Endodermal cell (in vitro differentiated cells): ENCODE data around the gene GHRH. TPM values are rescaled to one million over a fixed set of nuclear protein-coding genes. Genes with fewer than 3 reads are reported as not detected.

ENCODE experiments used
- DNase-seq: peaks from one replicate; pipeline ENCODE4 v3.0.0-alpha.2; 2017
- H3K27ac ChIP-seq: 2 replicates; pipeline ENCODE4 v1.5.1; 2013; ENCODE audit warnings: mild to moderate bottlenecking, low read depth, low read length, moderate library complexity
- H3K27me3 ChIP-seq: 2 replicates; pipeline ENCODE4 v1.6.1; 2013; ENCODE audit warnings: mild to moderate bottlenecking, low read length, moderate library complexity; ENCODE audit not compliant: insufficient read depth, control insufficient read depth, poor library complexity, severe bottlenecking
- H3K36me3 ChIP-seq: 2 replicates; pipeline ENCODE4 v1.7.0; 2013; ENCODE audit warnings: mild to moderate bottlenecking, low read length, moderate library complexity; ENCODE audit not compliant: control insufficient read depth, insufficient read depth
- H3K4me1 ChIP-seq: one replicate; pipeline ENCODE4 v1.7.0; 2013; ENCODE audit warnings: low read length; ENCODE audit not compliant: control insufficient read depth, insufficient read depth
- H3K4me3 ChIP-seq: 2 replicates; pipeline ENCODE4 v1.5.1; 2013; ENCODE audit warnings: mild to moderate bottlenecking, low read length, moderate library complexity
- H3K9ac ChIP-seq: 2 replicates; pipeline ENCODE4 v1.6.1; 2013; ENCODE audit warnings: mild to moderate bottlenecking, low read length, moderate library complexity; ENCODE audit not compliant: poor library complexity, severe bottlenecking; ENCODE audit errors: extremely low read depth
- H3K9me3 ChIP-seq: 2 replicates; pipeline ENCODE4 v1.6.1; 2013; ENCODE audit warnings: mild to moderate bottlenecking, low read length, moderate library complexity; ENCODE audit not compliant: control insufficient read depth
- H3K27ac Mint-ChIP-seq: 2 replicates; pipeline ENCODE4 v1.8.0; 2020; ENCODE audit warnings: mixed read lengths
- H3K27me3 Mint-ChIP-seq: 2 replicates; pipeline ENCODE4 v1.8.0; 2021; ENCODE audit warnings: mild to moderate bottlenecking, mixed read lengths; ENCODE audit not compliant: insufficient read depth
- H3K36me3 Mint-ChIP-seq: 2 replicates; pipeline ENCODE4 v1.8.0; 2020; ENCODE audit warnings: low read depth, mixed read lengths
- H3K4me1 Mint-ChIP-seq: 2 replicates; pipeline ENCODE4 v1.8.0; 2020; ENCODE audit warnings: mixed read lengths
- H3K4me3 Mint-ChIP-seq: 2 replicates; pipeline ENCODE4 v1.8.0; 2020; ENCODE audit warnings: mild to moderate bottlenecking, moderate library complexity, mixed read lengths
- H3K9me3 Mint-ChIP-seq: 2 replicates; pipeline ENCODE4 v1.8.0; 2020; ENCODE audit warnings: mild to moderate bottlenecking, mixed read lengths
- CTCF ChIP-seq: fragments of 200-600 bp; sonication (generic); conservative IDR thresholded peaks from 2 replicates; pipeline ENCODE4 v1.5.0; 2021; ENCODE audit warnings: antibody characterized with exemption, mild to moderate bottlenecking
- WGBS, 2 experiments: methylation state at CpG; one replicate each; pipeline versions ENCODE4 v1.1.5 to v1.1.7; 2013; ENCODE audit warnings: missing lambda C conversion rate in 2 of 2, mixed read lengths in 1 of 2; ENCODE audit not compliant: insufficient coverage in 1 of 2, insufficient read length in 1 of 2; 5-methylcytosine and 5-hydroxymethylcytosine counted together
- total RNA-seq, 2 donors: library from RNA; stranded (reverse); fragmentation: NEBNext Ultra II Directional in 1 of 2; extraction: Animal tissue kit (Norgen Biotek cat#: 25700) in 1 of 2; gene quantifications; 2 replicates in 1 of 2; 3 replicates in 1 of 2; pipeline ENCODE4 v1.2.1, GENCODE V29; 2021

The GHRH gene
- total RNA-seq, 2 donors from 2014 or later = not detected

GRCh38 chr20:37283530-37284195 lies 22.0 kb upstream of the GHRH start:
- H3K27me3 Mint-ChIP-seq = peaks cover 12% of the 10 kb centered on the region
- H3K27ac ChIP-seq = no peak overlapping the region
- no peak overlapping the region for H3K9ac ChIP-seq
- H3K4me3 Mint-ChIP-seq = no peak overlapping the region
- no peaks in the 10 kb centered on the region for H3K9me3 Mint-ChIP-seq
- H3K36me3 ChIP-seq = no peaks in the 10 kb centered on the region
- H3K36me3 Mint-ChIP-seq = no peaks in the 10 kb centered on the region
- no peak for DNase-seq
- H3K9me3 ChIP-seq = no peaks in the 10 kb centered on the region
- 93% methylated on average over 6 to 9 of the region's 9 CpGs for WGBS, 2 experiments
- no peak overlapping the region for H3K4me3 ChIP-seq
- TF ChIP-seq CTCF = no peak
- H3K27me3 ChIP-seq = no peaks in the 10 kb centered on the region
- H3K4me1 Mint-ChIP-seq = peaks cover 4% of the 10 kb centered on the region
- H3K4me1 ChIP-seq = peaks cover 8% of the 10 kb centered on the region
- peak overlapping the region; percentile 2 for H3K27ac Mint-ChIP-seq

GRCh38 chr20:37282556-37282955 lies 20.9 kb upstream of the GHRH start:
- peaks cover 10% of the 10 kb centered on the region for H3K27me3 Mint-ChIP-seq
- WGBS, 2 experiments = 76 to 88% methylated on average over 4 to 6 of the region's 6 CpGs
- TF ChIP-seq CTCF = peak; percentile 69
- H3K36me3 ChIP-seq = no peaks in the 10 kb centered on the region
- no peak overlapping the region for H3K27ac Mint-ChIP-seq
- H3K36me3 Mint-ChIP-seq = no peaks in the 10 kb centered on the region
- H3K4me1 ChIP-seq = peaks cover 8% of the 10 kb centered on the region
- H3K9ac ChIP-seq = no peak overlapping the region
- H3K9me3 ChIP-seq = no peaks in the 10 kb centered on the region
- peaks cover 4% of the 10 kb centered on the region for H3K4me1 Mint-ChIP-seq
- H3K4me3 ChIP-seq = no peak overlapping the region
- H3K4me3 Mint-ChIP-seq = no peak overlapping the region
- H3K27me3 ChIP-seq = no peaks in the 10 kb centered on the region
- peak; percentile 59 for DNase-seq
- H3K9me3 Mint-ChIP-seq = no peaks in the 10 kb centered on the region
- H3K27ac ChIP-seq = no peak overlapping the region

GRCh38 chr20:37280403-37280802 lies 18.8 kb upstream of the GHRH start:
- Histone ChIP-seq H3K4me1 (peaks cover 8% of the 10 kb centered on the region), H3K4me3 (no peak overlapping the region), H3K27ac (no peak overlapping the region), H3K27me3 (no peaks in the 10 kb centered on the region), H3K36me3 (no peaks in the 10 kb centered on the region), H3K9ac (no peak overlapping the region), H3K9me3 (no peaks in the 10 kb centered on the region)
- TF ChIP-seq CTCF = no peak
- Mint-ChIP-seq H3K27me3 (peaks cover 2% of the 10 kb centered on the region), H3K36me3 (no peaks in the 10 kb centered on the region), H3K4me3 (no peak overlapping the region), H3K9me3 (no peaks in the 10 kb centered on the region), H3K4me1 (peaks cover 4% of the 10 kb centered on the region), H3K27ac (no peak overlapping the region)
- no peak for DNase-seq
- WGBS, 2 experiments = 89 to 91% methylated on average over 6 to 8 of the region's 8 CpGs
